Calu3 (cell line): ENCODE results near the gene CALN1. TPM values are rescaled to one million over a fixed set of nuclear protein-coding genes. Genes with fewer than 3 reads are reported as not detected.

Experiments used
- BruUV-seq: library from RNA; stranded (reverse); fragments of 400-500 nt; replicated peaks from 2 replicates; lab custom pipeline; 2021; lab: Mats Ljungman, UMichigan
- CTCF ChIA-PET: fragments of 300-600 bp; sonication (Branson Sonifier 250); formaldehyde crosslinking; loops from one replicate; lab custom pipeline; 2022; ENCODE audit warnings: antibody characterized with exemption; lab: Charles Lee
- DNase-seq: peaks from one replicate; pipeline ENCODE4 v3.0.0; 2022
- H3K27ac Mint-ChIP-seq: one replicate; pipeline ENCODE4 v1.8.0; 2022; ENCODE audit warnings: mixed read lengths; ENCODE audit not compliant: unreplicated experiment
- H3K27me3 Mint-ChIP-seq: one replicate; pipeline ENCODE4 v1.8.0; 2022; ENCODE audit warnings: mixed read lengths; ENCODE audit not compliant: unreplicated experiment
- H3K36me3 Mint-ChIP-seq: one replicate; pipeline ENCODE4 v1.8.0; 2022; ENCODE audit warnings: mild to moderate bottlenecking, moderate library complexity, mixed read lengths; ENCODE audit not compliant: insufficient read depth, unreplicated experiment
- H3K4me1 Mint-ChIP-seq: one replicate; pipeline ENCODE4 v1.8.0; 2022; ENCODE audit warnings: mild to moderate bottlenecking, low read depth, mixed read lengths; ENCODE audit not compliant: unreplicated experiment
- H3K4me3 Mint-ChIP-seq: one replicate; pipeline ENCODE4 v1.8.0; 2022; ENCODE audit warnings: mild to moderate bottlenecking, low read depth, moderate library complexity, mixed read lengths; ENCODE audit not compliant: unreplicated experiment
- H3K9me3 Mint-ChIP-seq: one replicate; pipeline ENCODE4 v1.8.0; 2022; ENCODE audit warnings: low read depth, mixed read lengths; ENCODE audit not compliant: unreplicated experiment
- intact Hi-C: fragments of 100-400 bp; cut with micrococcal nuclease; formaldehyde crosslinking; loops from one replicate; pipeline ENCODE4 v1.10.0; 2022; ENCODE audit not compliant: unreplicated experiment
- total RNA-seq: library from RNA; stranded (reverse); gene quantifications from 2 replicates; pipeline ENCODE4 v1.2.3, GENCODE V29; 2022
- TF ChIP-seq, protein P1 (sequence below): fragments of 200-600 bp; IDR thresholded peaks from one replicate; pipeline ENCODE4 v1.8.0; 2022; ENCODE audit warnings: antibody characterized with exemption; ENCODE audit not compliant: unreplicated experiment

Gene CALN1
- total RNA-seq, 1 experiment from 2014 or later = not detected

DNA sequence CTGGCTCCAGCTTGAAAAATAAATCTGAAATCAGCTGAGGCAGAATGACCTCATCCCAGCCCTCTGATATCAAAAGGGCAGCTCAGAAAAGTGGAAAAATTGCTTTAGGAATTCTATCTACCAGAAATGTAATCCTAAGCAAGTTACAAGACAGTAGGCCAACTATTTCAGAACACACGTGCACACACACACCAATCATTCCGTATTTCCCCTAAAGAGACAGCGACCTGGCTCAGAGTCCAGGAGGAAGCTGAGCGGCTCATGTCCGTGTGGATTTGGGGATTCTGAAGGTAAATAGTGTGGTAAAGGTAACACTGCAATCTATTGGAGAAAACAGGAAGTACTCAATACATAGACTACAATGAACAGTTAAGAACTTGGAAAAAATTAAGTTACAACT, 288.2 kb downstream of the CALN1 start:
- no peak overlapping the region for H3K27ac Mint-ChIP-seq
- intact Hi-C loops = no loop called here
- no peaks in the 10 kb centered on the region for H3K36me3 Mint-ChIP-seq
- no TSS peak for BruUV-seq
- CTCF ChIA-PET = no interaction called here
- no peaks in the 10 kb centered on the region for H3K9me3 Mint-ChIP-seq
- TF ChIP-seq, protein P1, sequence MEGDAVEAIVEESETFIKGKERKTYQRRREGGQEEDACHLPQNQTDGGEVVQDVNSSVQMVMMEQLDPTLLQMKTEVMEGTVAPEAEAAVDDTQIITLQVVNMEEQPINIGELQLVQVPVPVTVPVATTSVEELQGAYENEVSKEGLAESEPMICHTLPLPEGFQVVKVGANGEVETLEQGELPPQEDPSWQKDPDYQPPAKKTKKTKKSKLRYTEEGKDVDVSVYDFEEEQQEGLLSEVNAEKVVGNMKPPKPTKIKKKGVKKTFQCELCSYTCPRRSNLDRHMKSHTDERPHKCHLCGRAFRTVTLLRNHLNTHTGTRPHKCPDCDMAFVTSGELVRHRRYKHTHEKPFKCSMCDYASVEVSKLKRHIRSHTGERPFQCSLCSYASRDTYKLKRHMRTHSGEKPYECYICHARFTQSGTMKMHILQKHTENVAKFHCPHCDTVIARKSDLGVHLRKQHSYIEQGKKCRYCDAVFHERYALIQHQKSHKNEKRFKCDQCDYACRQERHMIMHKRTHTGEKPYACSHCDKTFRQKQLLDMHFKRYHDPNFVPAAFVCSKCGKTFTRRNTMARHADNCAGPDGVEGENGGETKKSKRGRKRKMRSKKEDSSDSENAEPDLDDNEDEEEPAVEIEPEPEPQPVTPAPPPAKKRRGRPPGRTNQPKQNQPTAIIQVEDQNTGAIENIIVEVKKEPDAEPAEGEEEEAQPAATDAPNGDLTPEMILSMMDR = no peak
- H3K27me3 Mint-ChIP-seq = no peaks in the 10 kb centered on the region
- DNase-seq = no peak
- no peaks in the 10 kb centered on the region for H3K4me1 Mint-ChIP-seq
- H3K4me3 Mint-ChIP-seq = no peak overlapping the region

DNA sequence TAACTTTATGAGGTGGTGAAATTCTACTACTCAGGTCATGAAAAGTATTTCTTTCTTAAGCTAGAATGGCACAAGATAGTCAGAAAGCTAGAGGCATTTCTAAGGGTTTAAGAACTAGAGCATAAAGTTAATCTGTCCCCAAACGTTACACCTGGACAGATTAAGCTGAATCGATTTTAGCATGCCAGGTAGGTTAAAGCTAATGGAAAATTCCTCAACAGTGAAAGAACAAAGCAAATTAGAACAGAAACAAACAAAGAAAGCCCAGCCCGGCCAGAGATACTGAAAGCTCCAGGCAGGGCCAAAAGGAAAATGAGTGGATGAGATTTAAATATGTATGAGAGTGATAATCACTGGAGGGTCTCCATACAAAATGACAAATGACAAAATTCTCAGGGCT, 293.8 kb downstream of the CALN1 start:
- no peak for DNase-seq
- intact Hi-C loops = no loop called here
- TF ChIP-seq, protein P1 = no peak
- no TSS peak for BruUV-seq
- H3K36me3 Mint-ChIP-seq = no peaks in the 10 kb centered on the region
- H3K4me3 Mint-ChIP-seq = no peak overlapping the region
- H3K4me1 Mint-ChIP-seq = no peaks in the 10 kb centered on the region
- peaks cover 10% of the 10 kb centered on the region for H3K9me3 Mint-ChIP-seq
- CTCF ChIA-PET = no interaction called here
- H3K27ac Mint-ChIP-seq = no peak overlapping the region
- no peaks in the 10 kb centered on the region for H3K27me3 Mint-ChIP-seq

DNA sequence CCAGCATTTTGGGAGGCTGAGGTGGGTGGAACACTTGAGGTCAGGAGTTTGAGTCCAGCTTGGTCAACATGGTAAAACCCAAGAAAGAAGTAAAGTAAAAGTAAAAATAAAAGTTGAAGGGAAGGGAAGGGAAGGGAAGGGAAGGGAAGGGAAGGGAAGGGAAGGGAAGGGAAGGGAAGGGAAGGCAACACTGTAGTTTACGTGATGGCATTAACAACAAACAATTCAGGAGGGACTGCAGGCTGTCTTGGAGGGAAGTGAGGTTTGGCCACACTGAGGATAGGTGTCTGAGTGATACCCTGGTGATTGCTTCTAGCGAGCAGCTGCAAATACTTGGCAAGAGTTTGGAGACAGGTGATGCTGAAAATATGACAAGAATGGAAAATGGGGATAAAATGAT, 298.0 kb downstream of the CALN1 start:
- Mint-ChIP-seq H3K4me1 (no peaks in the 10 kb centered on the region), H3K9me3 (peaks cover 15% of the 10 kb centered on the region), H3K36me3 (no peaks in the 10 kb centered on the region), H3K27ac (no peak overlapping the region), H3K27me3 (no peaks in the 10 kb centered on the region), H3K4me3 (no peak overlapping the region)
- BruUV-seq = no TSS peak
- TF ChIP-seq, protein P1 = no peak
- no peak for DNase-seq
- CTCF ChIA-PET = no interaction called here
- intact Hi-C loops = no loop called here

DNA sequence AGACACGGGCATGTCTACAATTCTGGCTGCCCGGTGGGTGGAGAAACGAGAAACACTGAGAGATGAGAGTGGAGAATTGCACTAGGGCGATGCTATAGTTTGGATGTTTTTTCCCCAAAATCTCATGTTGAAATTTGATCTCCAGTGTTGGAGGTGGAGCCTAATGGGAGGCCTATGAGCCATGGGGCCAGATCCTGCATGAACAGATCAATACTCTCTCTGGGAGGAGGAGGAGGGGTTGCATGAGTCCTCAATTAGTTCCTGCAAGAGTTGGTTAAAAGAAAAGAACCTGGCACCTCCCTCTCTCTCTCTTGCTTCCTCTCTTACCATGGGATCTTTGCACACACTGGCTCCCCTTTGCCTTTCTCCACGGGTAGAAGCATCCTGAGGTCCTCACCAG, 299.1 kb downstream of the CALN1 start:
- intact Hi-C loops = no loop called here
- H3K36me3 Mint-ChIP-seq = no peaks in the 10 kb centered on the region
- TF ChIP-seq, protein P1 = no peak
- no TSS peak for BruUV-seq
- DNase-seq = no peak
- CTCF ChIA-PET = no interaction called here
- peaks cover 21% of the 10 kb centered on the region for H3K9me3 Mint-ChIP-seq
- no peaks in the 10 kb centered on the region for H3K4me1 Mint-ChIP-seq
- no peak overlapping the region for H3K4me3 Mint-ChIP-seq
- no peaks in the 10 kb centered on the region for H3K27me3 Mint-ChIP-seq
- no peak overlapping the region for H3K27ac Mint-ChIP-seq

DNA sequence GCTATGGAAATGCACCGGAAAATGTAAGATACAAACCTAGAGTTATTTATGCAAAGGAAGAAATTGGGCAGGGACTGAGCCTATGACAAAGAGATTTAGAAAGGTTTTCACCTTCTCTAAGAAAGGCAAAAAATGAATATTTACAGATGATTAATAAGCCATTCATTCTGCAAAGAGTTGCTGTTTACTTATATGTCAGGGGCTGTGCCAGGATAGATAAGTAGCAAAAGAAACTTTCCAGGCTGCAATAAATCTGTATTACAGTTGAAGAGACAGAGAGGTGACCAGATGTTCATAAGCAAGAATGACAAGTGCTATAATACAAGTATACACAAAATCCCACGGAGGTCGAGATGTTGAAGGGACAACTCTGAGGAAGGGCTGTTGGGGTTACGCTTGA, 299.6 kb downstream of the CALN1 start:
- CTCF ChIA-PET = no interaction called here
- no peak for DNase-seq
- Mint-ChIP-seq H3K9me3 (peaks cover 24% of the 10 kb centered on the region), H3K27me3 (no peaks in the 10 kb centered on the region), H3K4me1 (no peaks in the 10 kb centered on the region), H3K36me3 (no peaks in the 10 kb centered on the region), H3K4me3 (no peak overlapping the region), H3K27ac (no peak overlapping the region)
- intact Hi-C loops = no loop called here
- TF ChIP-seq, protein P1 = no peak
- BruUV-seq = no TSS peak
